OCI-LY7 (cell line): ENCODE data around the gene CNKSR2. TPM values are rescaled to one million over a fixed set of nuclear protein-coding genes. Genes with fewer than 3 reads are reported as not detected.

Source experiments
- BruUV-seq: library from RNA; stranded (reverse); fragments of 400-500 nt; replicated peaks from 2 replicates; lab custom pipeline; 2021; lab: Mats Ljungman, UMichigan
- CTCF ChIA-PET: fragments of 300-600 bp; sonication (Branson Sonifier 250); formaldehyde crosslinking; loops from one replicate; lab custom pipeline; 2022; ENCODE audit warnings: antibody characterized with exemption; ENCODE audit not compliant: unreplicated experiment; lab: Charles Lee
- POLR2A ChIA-PET: fragments of 300-600 bp; sonication (Branson Sonifier 250); formaldehyde crosslinking; loops from one replicate; lab custom pipeline; 2022; ENCODE audit warnings: antibody characterized with exemption; lab: Charles Lee
- DNase-seq: peaks from one replicate; pipeline ENCODE4 v3.0.0-alpha.2; 2015; ENCODE audit warnings: low spot score
- H2AFZ ChIP-seq: fragments of 200-600 bp; sonication (generic), shearing (Covaris generic); 2 replicates; pipeline ENCODE4 v1.6.1; 2014; ENCODE audit warnings: mild to moderate bottlenecking, antibody characterized with exemption, low read length, moderate library complexity
- H3K27ac ChIP-seq: fragments of 200-600 bp; sonication (generic); 2 replicates; pipeline ENCODE4 v1.5.1; 2014; ENCODE audit warnings: mixed run types, low read depth, mild to moderate bottlenecking, moderate library complexity, low read length, inconsistent platforms; ENCODE audit not compliant: poor library complexity, severe bottlenecking
- H3K36me3 ChIP-seq: fragments of 200-600 bp; sonication (generic); 2 replicates; pipeline ENCODE4 v1.6.1; 2014; ENCODE audit warnings: mild to moderate bottlenecking, antibody characterized with exemption, low read length, moderate library complexity, mixed read lengths; ENCODE audit not compliant: insufficient read depth
- H3K4me1 ChIP-seq: fragments of 200-600 bp; sonication (generic); 2 replicates; pipeline ENCODE4 v1.5.1; 2014; ENCODE audit warnings: mild to moderate bottlenecking, low read length; ENCODE audit not compliant: insufficient read depth, poor library complexity, severe bottlenecking
- H3K4me2 ChIP-seq: fragments of 200-600 bp; sonication (generic); 2 replicates; pipeline ENCODE4 v1.6.1; 2014; ENCODE audit warnings: mild to moderate bottlenecking, low read length
- H3K4me3 ChIP-seq: fragments of 200-600 bp; sonication (generic); 2 replicates; pipeline ENCODE4 v1.5.1; 2014; ENCODE audit warnings: mild to moderate bottlenecking, low read depth, low read length; ENCODE audit not compliant: poor library complexity, severe bottlenecking
- H3K79me2 ChIP-seq: fragments of 200-600 bp; sonication (generic); 2 replicates; pipeline ENCODE4 v1.6.1; 2016; ENCODE audit warnings: low read depth, mild to moderate bottlenecking, low read length, moderate library complexity, mixed read lengths; ENCODE audit not compliant: insufficient read depth
- H3K9me2 ChIP-seq: fragments of 200-600 bp; sonication (generic); 2 replicates; pipeline ENCODE4 v1.6.1; 2016; ENCODE audit warnings: mild to moderate bottlenecking, low read length, mixed read lengths; ENCODE audit not compliant: insufficient read depth
- H3K9me3 ChIP-seq: fragments of 200-600 bp; sonication (generic); 2 replicates; pipeline ENCODE4 v1.6.1; 2014; ENCODE audit warnings: mild to moderate bottlenecking, mixed run types, low read length, mixed read lengths
- H4K20me1 ChIP-seq: fragments of 200-600 bp; sonication (generic); 2 replicates; pipeline ENCODE4 v1.6.1; 2014; ENCODE audit warnings: mild to moderate bottlenecking, antibody characterized with exemption, low read length, moderate library complexity, mixed read lengths; ENCODE audit not compliant: insufficient read depth
- CTCF ChIP-seq: fragments of 200-600 bp; sonication (generic); conservative IDR thresholded peaks from 2 replicates; pipeline ENCODE4 v1.5.1; 2014; ENCODE audit warnings: mild to moderate bottlenecking, antibody characterized with exemption, low read length, moderate library complexity, mixed read lengths
- EZH2phosphoT487 ChIP-seq: fragments of 200-600 bp; sonication (generic); IDR thresholded peaks from 2 replicates; pipeline ENCODE4 v1.6.1; 2018; ENCODE audit warnings: low read depth, borderline replicate concordance, mild to moderate bottlenecking, mixed run types, antibody characterized with exemption, low read length, moderate library complexity, mixed read lengths
- intact Hi-C: fragments of 100-400 bp; cut with micrococcal nuclease; formaldehyde crosslinking; loops from one replicate; pipeline ENCODE4 v1.10.0; 2022; ENCODE audit not compliant: unreplicated experiment
- total RNA-seq, 2 experiments: library from RNA; depleted of rRNA in 1 of 2; stranded (reverse); fragments of >200 nt in 1 of 2; shearing (Covaris generic) in 1 of 2; gene quantifications; 2 replicates each; pipeline ENCODE4 v1.2.3, GENCODE V29; 2014 to 2022

The CNKSR2 gene
- total RNA-seq, 2 experiments from 2014 or later, result not detected

GRCh38 chrX:21487832-21488231 lies 113.6 kb downstream of the CNKSR2 start:
- POLR2A ChIA-PET, result no interaction called here
- TF ChIP-seq CTCF (no peak), EZH2phosphoT487 (no peak)
- H2AFZ ChIP-seq, result no peak overlapping the region
- H4K20me1 ChIP-seq, result no peaks in the 10 kb centered on the region
- no peaks in the 10 kb centered on the region for H3K4me1 ChIP-seq
- no peaks in the 10 kb centered on the region for H3K79me2 ChIP-seq
- no peaks in the 10 kb centered on the region for H3K9me2 ChIP-seq
- no TSS peak for BruUV-seq
- no peaks in the 10 kb centered on the region for H3K36me3 ChIP-seq
- H3K4me2 ChIP-seq, result no peak overlapping the region
- DNase-seq, result no peak
- H3K9me3 ChIP-seq, result no peaks in the 10 kb centered on the region
- intact Hi-C loops, result no loop called here
- no peak overlapping the region for H3K4me3 ChIP-seq
- no peak overlapping the region for H3K27ac ChIP-seq
- CTCF ChIA-PET, result no interaction called here

GRCh38 chrX:21490341-21490740 lies 116.1 kb downstream of the CNKSR2 start:
- Histone ChIP-seq H3K9me3 (no peaks in the 10 kb centered on the region), H3K36me3 (no peaks in the 10 kb centered on the region), H3K27ac (no peak overlapping the region), H2AFZ (no peak overlapping the region), H3K4me3 (no peak overlapping the region), H3K4me1 (no peaks in the 10 kb centered on the region), H3K4me2 (no peak overlapping the region), H4K20me1 (no peaks in the 10 kb centered on the region), H3K9me2 (no peaks in the 10 kb centered on the region), H3K79me2 (no peaks in the 10 kb centered on the region)
- no TSS peak for BruUV-seq
- POLR2A ChIA-PET, result no interaction called here
- TF ChIP-seq CTCF, result no peak
- TF ChIP-seq EZH2phosphoT487, result no peak
- no peak for DNase-seq
- intact Hi-C loops, result no loop called here
- CTCF ChIA-PET, result no interaction called here

GRCh38 chrX:21493226-21493830 lies 119.1 kb downstream of the CNKSR2 start:
- TF ChIP-seq CTCF (no peak), EZH2phosphoT487 (no peak)
- H4K20me1 ChIP-seq, result no peaks in the 10 kb centered on the region
- H3K4me3 ChIP-seq, result no peak overlapping the region
- ChIA-PET CTCF (no interaction called here), POLR2A (no interaction called here)
- H2AFZ ChIP-seq, result no peak overlapping the region
- H3K27ac ChIP-seq, result no peak overlapping the region
- no peaks in the 10 kb centered on the region for H3K4me1 ChIP-seq
- H3K9me3 ChIP-seq, result no peaks in the 10 kb centered on the region
- H3K9me2 ChIP-seq, result no peaks in the 10 kb centered on the region
- H3K79me2 ChIP-seq, result no peaks in the 10 kb centered on the region
- no peak overlapping the region for H3K4me2 ChIP-seq
- no peak for DNase-seq
- intact Hi-C loops, result no loop called here
- H3K36me3 ChIP-seq, result no peaks in the 10 kb centered on the region
- BruUV-seq, result no TSS peak
